ENCODE data around the gene TNS3.

The TNS3 gene

DNA sequence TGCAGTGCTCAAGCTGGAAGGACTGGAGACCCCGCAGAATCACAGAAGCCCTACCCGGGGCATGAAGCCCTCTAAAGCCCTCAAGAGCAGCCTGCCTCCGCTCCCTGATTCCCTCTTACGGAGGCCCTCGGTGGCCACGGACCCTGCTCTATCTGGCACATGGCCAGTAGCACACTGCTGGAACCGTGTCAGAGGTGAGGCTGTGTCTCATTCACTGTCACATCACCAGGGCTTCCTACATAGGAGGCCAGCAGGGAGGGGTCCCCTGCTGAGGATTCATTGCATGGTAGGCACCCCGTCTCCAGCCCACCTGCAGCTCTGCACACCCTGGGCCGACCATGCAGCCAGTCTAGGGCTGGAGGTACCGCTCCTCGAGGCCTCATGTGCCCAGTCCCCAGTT, 259.2 kb downstream of the TNS3 start:
- TF ChIP-seq SPI1 (IDR thresholded peaks at IDR 0.05; ENCODE audit: borderline replicate concordance, low read depth), result no peak
- no peak for TF ChIP-seq POLR2AphosphoS5 (IDR thresholded peaks at IDR 0.05; ENCODE audit: low read depth)
- TF ChIP-seq, protein P1, sequence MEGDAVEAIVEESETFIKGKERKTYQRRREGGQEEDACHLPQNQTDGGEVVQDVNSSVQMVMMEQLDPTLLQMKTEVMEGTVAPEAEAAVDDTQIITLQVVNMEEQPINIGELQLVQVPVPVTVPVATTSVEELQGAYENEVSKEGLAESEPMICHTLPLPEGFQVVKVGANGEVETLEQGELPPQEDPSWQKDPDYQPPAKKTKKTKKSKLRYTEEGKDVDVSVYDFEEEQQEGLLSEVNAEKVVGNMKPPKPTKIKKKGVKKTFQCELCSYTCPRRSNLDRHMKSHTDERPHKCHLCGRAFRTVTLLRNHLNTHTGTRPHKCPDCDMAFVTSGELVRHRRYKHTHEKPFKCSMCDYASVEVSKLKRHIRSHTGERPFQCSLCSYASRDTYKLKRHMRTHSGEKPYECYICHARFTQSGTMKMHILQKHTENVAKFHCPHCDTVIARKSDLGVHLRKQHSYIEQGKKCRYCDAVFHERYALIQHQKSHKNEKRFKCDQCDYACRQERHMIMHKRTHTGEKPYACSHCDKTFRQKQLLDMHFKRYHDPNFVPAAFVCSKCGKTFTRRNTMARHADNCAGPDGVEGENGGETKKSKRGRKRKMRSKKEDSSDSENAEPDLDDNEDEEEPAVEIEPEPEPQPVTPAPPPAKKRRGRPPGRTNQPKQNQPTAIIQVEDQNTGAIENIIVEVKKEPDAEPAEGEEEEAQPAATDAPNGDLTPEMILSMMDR (IDR thresholded peaks at IDR 0.05; ENCODE audit: insufficient read depth, low read length), result no peak
- TF ChIP-seq GABPA (IDR thresholded peaks at IDR 0.05; ENCODE audit: low read depth), result no peak
- no peak for DNase-seq (ENCODE audit: low read depth in 1 of 2, low spot score in 1 of 2)
- no peaks in the 10 kb centered on the region for H3K27me3 ChIP-seq (ENCODE audit: insufficient read depth, poor library complexity, severe bottlenecking)
- no peak overlapping the region for H3K27ac ChIP-seq (replicated peaks)
- no peak overlapping the region for H3K4me3 ChIP-seq (replicated peaks; ENCODE audit: insufficient read depth, low read length)

DNA sequence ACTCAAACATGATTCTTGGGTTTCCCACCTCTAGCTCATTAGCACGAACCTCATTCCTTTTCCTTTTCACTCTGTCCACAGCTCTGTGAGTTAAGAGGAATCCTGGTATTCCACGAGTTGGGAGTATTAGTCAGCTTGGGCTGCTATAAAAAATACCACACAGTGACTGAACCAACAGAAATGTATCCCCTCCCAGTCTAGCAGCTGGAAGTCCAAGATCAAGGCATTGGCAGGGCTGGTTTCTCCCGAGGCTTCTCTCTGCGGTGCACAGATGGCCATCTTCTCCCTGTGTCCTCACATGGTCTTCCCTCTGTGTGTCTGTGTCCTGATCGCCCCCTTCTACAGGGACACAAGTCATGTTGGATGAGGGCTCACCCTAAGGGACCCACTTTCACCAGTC, 261.6 kb downstream of the TNS3 start:
- TF ChIP-seq, protein P1 (IDR thresholded peaks at IDR 0.05; ENCODE audit: insufficient read depth, low read length), result no peak
- TF ChIP-seq GABPA (IDR thresholded peaks at IDR 0.05; ENCODE audit: low read depth) (no peak), POLR2AphosphoS5 (IDR thresholded peaks at IDR 0.05; ENCODE audit: low read depth) (no peak), SPI1 (IDR thresholded peaks at IDR 0.05; ENCODE audit: borderline replicate concordance, low read depth) (no peak)
- TF ChIP-seq, protein P2, sequence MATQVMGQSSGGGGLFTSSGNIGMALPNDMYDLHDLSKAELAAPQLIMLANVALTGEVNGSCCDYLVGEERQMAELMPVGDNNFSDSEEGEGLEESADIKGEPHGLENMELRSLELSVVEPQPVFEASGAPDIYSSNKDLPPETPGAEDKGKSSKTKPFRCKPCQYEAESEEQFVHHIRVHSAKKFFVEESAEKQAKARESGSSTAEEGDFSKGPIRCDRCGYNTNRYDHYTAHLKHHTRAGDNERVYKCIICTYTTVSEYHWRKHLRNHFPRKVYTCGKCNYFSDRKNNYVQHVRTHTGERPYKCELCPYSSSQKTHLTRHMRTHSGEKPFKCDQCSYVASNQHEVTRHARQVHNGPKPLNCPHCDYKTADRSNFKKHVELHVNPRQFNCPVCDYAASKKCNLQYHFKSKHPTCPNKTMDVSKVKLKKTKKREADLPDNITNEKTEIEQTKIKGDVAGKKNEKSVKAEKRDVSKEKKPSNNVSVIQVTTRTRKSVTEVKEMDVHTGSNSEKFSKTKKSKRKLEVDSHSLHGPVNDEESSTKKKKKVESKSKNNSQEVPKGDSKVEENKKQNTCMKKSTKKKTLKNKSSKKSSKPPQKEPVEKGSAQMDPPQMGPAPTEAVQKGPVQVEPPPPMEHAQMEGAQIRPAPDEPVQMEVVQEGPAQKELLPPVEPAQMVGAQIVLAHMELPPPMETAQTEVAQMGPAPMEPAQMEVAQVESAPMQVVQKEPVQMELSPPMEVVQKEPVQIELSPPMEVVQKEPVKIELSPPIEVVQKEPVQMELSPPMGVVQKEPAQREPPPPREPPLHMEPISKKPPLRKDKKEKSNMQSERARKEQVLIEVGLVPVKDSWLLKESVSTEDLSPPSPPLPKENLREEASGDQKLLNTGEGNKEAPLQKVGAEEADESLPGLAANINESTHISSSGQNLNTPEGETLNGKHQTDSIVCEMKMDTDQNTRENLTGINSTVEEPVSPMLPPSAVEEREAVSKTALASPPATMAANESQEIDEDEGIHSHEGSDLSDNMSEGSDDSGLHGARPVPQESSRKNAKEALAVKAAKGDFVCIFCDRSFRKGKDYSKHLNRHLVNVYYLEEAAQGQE (IDR thresholded peaks at IDR 0.05; ENCODE audit: insufficient replicate concordance, low read depth), result no peak
- Histone ChIP-seq H3K27ac (replicated peaks) (no peak overlapping the region), H3K4me3 (replicated peaks; ENCODE audit: insufficient read depth, low read length) (no peak overlapping the region), H3K27me3 (ENCODE audit: insufficient read depth, poor library complexity, severe bottlenecking) (no peaks in the 10 kb centered on the region)
- DNase-seq (ENCODE audit: low read depth in 1 of 2, low spot score in 1 of 2), result no peak

DNA sequence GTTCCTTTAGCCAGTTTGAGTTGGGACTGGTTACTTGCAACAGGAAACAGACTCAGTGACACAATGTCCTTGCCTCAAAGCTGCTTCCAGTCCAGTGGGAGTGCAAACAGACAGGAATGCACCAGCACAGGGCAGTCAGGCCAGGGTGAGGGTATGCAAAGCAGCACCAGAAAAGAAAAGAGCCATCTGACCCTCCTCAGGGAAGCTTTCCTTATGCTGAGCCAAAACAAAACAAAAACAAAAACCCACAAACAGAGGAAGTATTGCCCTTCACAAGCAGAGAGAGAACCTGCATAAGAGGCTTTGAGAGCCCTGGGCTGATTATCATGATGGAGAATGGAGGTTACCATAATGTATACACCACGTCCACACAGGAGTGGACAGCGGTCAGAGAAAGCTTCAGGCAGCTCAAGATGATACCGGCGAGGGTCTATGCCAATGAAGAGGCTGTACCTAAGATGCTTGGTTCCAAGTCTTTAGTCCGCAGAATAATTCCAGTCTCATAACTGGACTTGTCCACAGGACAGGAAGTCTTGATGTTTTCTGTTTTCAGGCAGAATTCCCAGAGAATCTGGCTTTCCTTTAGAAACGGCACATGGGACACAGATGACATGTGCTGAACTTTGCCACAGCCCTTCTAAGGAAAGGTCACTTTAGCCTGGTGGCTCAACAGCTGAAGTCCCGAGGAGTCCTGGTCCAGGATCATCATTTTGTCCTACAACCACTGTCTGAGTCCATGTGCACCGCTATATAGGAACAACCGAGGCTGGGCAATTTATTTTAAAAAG, 263.3 kb downstream of the TNS3 start:
- Histone ChIP-seq H3K27ac (replicated peaks) (no peak overlapping the region), H3K27me3 (ENCODE audit: insufficient read depth, poor library complexity, severe bottlenecking) (no peaks in the 10 kb centered on the region), H3K4me3 (replicated peaks; ENCODE audit: insufficient read depth, low read length) (no peak overlapping the region)
- no peak for DNase-seq (ENCODE audit: low read depth in 1 of 2, low spot score in 1 of 2)
- TF ChIP-seq POLR2AphosphoS5 (IDR thresholded peaks at IDR 0.05; ENCODE audit: low read depth), result no peak
- TF ChIP-seq, protein P1 (IDR thresholded peaks at IDR 0.05; ENCODE audit: insufficient read depth, low read length), result no peak
- TF ChIP-seq, protein P2 (IDR thresholded peaks at IDR 0.05; ENCODE audit: insufficient replicate concordance, low read depth), result no peak
- TF ChIP-seq GABPA (IDR thresholded peaks at IDR 0.05; ENCODE audit: low read depth), result no peak
- no peak for TF ChIP-seq SPI1 (IDR thresholded peaks at IDR 0.05; ENCODE audit: borderline replicate concordance, low read depth)

All from HL-60 (cell line).